RPMI7951 (cell line): ENCODE results near the gene SRP19. TPM values are rescaled to one million over a fixed set of nuclear protein-coding genes. Genes with fewer than 3 reads are reported as not detected.

Experiments
- total RNA-seq: library from RNA; depleted of rRNA; stranded (reverse); fragments of >200 nt; shearing (Covaris generic); gene quantifications from 2 replicates; pipeline ENCODE4 v1.2.3, GENCODE V29; 2014; rRNA removed

SRP19 gene
- total RNA-seq, 1 experiment from 2014 or later = 106 TPM

Other genes with a start within 250 kb of the SRP19 start
- gene APC, start 123.4 kb upstream of the SRP19 start, total RNA-seq = 22.6 and 23.4 TPM in 2 replicates
- gene REEP5, start 60.9 kb downstream of the SRP19 start, total RNA-seq = 37.3 and 39.0 TPM in 2 replicates
- gene DCP2, start 115.5 kb downstream of the SRP19 start, total RNA-seq = 22.1 and 28.4 TPM in 2 replicates